Glomerular visceral epithelial cell (primary cell): ENCODE data around the gene EVI2B.
"Not testable (repeated sequence)": the region's sequence is repeated elsewhere in the genome, so short reads cannot be mapped to it uniquely, and the experiment has no call there.

Experiments
- DNase-seq: peaks from one replicate; pipeline ENCODE4 v3.0.0-alpha.2; 2016; ENCODE audit errors: extremely low spot score

Gene EVI2B

GRCh38 chr17:31313982-31314781 is at the start of gene EVI2B:
Gene EVI2B (minus strand): TSS chr17:31314054. CDS start chr17:31305609, 8,445 bp downstream.
- no peak for DNase-seq

GRCh38 chr17:31357839-31358394 is 44.1 kb upstream of the EVI2B start:
- DNase-seq, result no peak

- no peak for DNase-seq
Observed at GRCh38 chr17:31357091-31357490, 43.2 kb upstream of the EVI2B start.

- DNase-seq, result no peak
Observed at GRCh38 chr17:31355935-31356334, 42.1 kb upstream of the EVI2B start.

GRCh38 chr17:31349454-31349853 is 35.6 kb upstream of the EVI2B start:
- no peak for DNase-seq

- not testable (repeated sequence) for DNase-seq
Observed at GRCh38 chr17:31345191-31345747, 31.4 kb upstream of the EVI2B start.

- peak; percentile 15 for DNase-seq
Observed at GRCh38 chr17:31339906-31340661, 26.2 kb upstream of the EVI2B start.

- DNase-seq, result peak; percentile 20
Observed at GRCh38 chr17:31329221-31329620, 15.4 kb upstream of the EVI2B start.

- peak; percentile 22 for DNase-seq
Observed at GRCh38 chr17:31328160-31328535, 14.3 kb upstream of the EVI2B start.

- peak; percentile 83 for DNase-seq
Observed at GRCh38 chr17:31327534-31328159, 13.8 kb upstream of the EVI2B start.

- no peak for DNase-seq
Observed at GRCh38 chr17:31323551-31323950, 9.7 kb upstream of the EVI2B start.

GRCh38 chr17:31321966-31322365 is 8.1 kb upstream of the EVI2B start:
- DNase-seq, result no peak

GRCh38 chr17:31321481-31321880 is 7.6 kb upstream of the EVI2B start, which contains the start of gene EVI2A:
Gene EVI2A (minus strand): TSS chr17:31321622. CDS start chr17:31319013, 2,609 bp downstream.
- DNase-seq, result peak; percentile 66

- no peak for DNase-seq
Observed at GRCh38 chr17:31320791-31321190, 6.9 kb upstream of the EVI2B start.

GRCh38 chr17:31320241-31320640 is 6.4 kb upstream of the EVI2B start:
- no peak for DNase-seq

- DNase-seq, result no peak
Observed at GRCh38 chr17:31318851-31319661, 5.2 kb upstream of the EVI2B start.

- no peak for DNase-seq
Observed at GRCh38 chr17:31318298-31318801, 4.5 kb upstream of the EVI2B start.

GRCh38 chr17:31314782-31315100 is 887 bp upstream of the EVI2B start:
- no peak for DNase-seq

- not testable (repeated sequence) for DNase-seq
Observed at GRCh38 chr17:31312223-31312622, 1.6 kb downstream of the EVI2B start.

GRCh38 chr17:31311526-31311925 is 2.3 kb downstream of the EVI2B start:
- no peak for DNase-seq

GRCh38 chr17:31310886-31311285 is 3.0 kb downstream of the EVI2B start:
- no peak for DNase-seq
